Suprapubic skin (tissue), 4 donors: ENCODE results near the gene FLG. TPM values are rescaled to one million over a fixed set of nuclear protein-coding genes. Genes with fewer than 3 reads are reported as not detected.
"Not testable (repeated sequence)": the region's sequence is repeated elsewhere in the genome, so short reads cannot be mapped to it uniquely, and the experiment has no call there.

Source experiments
- DNase-seq, 2 donors: peaks; one replicate each; pipeline ENCODE4 v3.0.0-alpha.2; 2019; ENCODE audit warnings: low spot score in 2 of 2
- H3K27ac ChIP-seq: fragments of 200-600 bp; sonication (generic); one replicate; pipeline ENCODE4 v1.5.1; 2019
- H3K27me3 ChIP-seq: fragments of 200-600 bp; sonication (generic); one replicate; pipeline ENCODE4 v1.5.1; 2019
- H3K36me3 ChIP-seq: fragments of 200-600 bp; sonication (generic); one replicate; pipeline ENCODE4 v1.5.1; 2019
- H3K4me1 ChIP-seq: fragments of 200-600 bp; sonication (generic); one replicate; pipeline ENCODE4 v1.5.1; 2019
- H3K4me3 ChIP-seq: fragments of 200-600 bp; sonication (generic); one replicate; pipeline ENCODE4 v1.5.1; 2019; ENCODE audit warnings: mild to moderate bottlenecking
- H3K9me3 ChIP-seq: fragments of 200-600 bp; sonication (generic); one replicate; pipeline ENCODE4 v1.5.1; 2019
- CTCF ChIP-seq, 2 donors: fragments of 200-600 bp in 1 of 2; fragments of 450-650 bp in 1 of 2; sonication (generic) in 1 of 2; IDR thresholded peaks; one replicate each; pipeline ENCODE4 v1.5.1; 2016 to 2019; ENCODE audit warnings: antibody characterized with exemption in 2 of 2, mild to moderate bottlenecking in 1 of 2, moderate library complexity in 1 of 2
- EP300 ChIP-seq: sonication (generic); formaldehyde crosslinking; IDR thresholded peaks from one replicate; pipeline ENCODE4 v1.6.1; 2017; ENCODE audit warnings: antibody characterized with exemption
- POLR2A ChIP-seq, 2 donors: fragments of 450-650 bp; IDR thresholded peaks; one replicate each; pipeline ENCODE4 v1.6.1; 2017; ENCODE audit warnings: antibody characterized with exemption in 2 of 2, mild to moderate bottlenecking in 2 of 2, moderate library complexity in 2 of 2
- POLR2AphosphoS5 ChIP-seq, 3 donors: sonication (generic); formaldehyde crosslinking; IDR thresholded peaks; one replicate each; pipeline ENCODE4 v1.6.1; 2017; ENCODE audit warnings: antibody characterized with exemption in 3 of 3
- WGBS: methylation state at CpG from one replicate; pipeline ENCODE4 v1.1.5; 2018; 5-methylcytosine and 5-hydroxymethylcytosine counted together
- total RNA-seq, 4 donors: library from RNA; depleted of rRNA; stranded (reverse); fragments of >200 nt; gene quantifications; one replicate each; pipeline ENCODE4 v1.1.0, GENCODE V29; 2016

The FLG gene
- total RNA-seq, 4 donors from 2014 or later: 734 to 2,889 (median 2,088) TPM

- WGBS: 96% methylated on average over 5 of the region's 9 CpGs
- H3K27me3 ChIP-seq: no peaks in the 10 kb centered on the region
- H3K9me3 ChIP-seq: no peaks in the 10 kb centered on the region
- TF ChIP-seq EP300 (no peak), CTCF (IDR thresholded peaks at IDR 0.05) (no peak), POLR2A (IDR thresholded peaks at IDR 0.05) (no peak), POLR2AphosphoS5 (IDR thresholded peaks at IDR 0.05) (no peak)
- no peaks in the 10 kb centered on the region for H3K4me1 ChIP-seq
- no peak overlapping the region for H3K27ac ChIP-seq
- H3K36me3 ChIP-seq: no peaks in the 10 kb centered on the region
- DNase-seq: no peak
- H3K4me3 ChIP-seq: no peak overlapping the region
Observed at GRCh38 chr1:152309955-152310354, 15.1 kb downstream of the FLG start.

- H3K9me3 ChIP-seq, H3K4me1 ChIP-seq, H3K4me3 ChIP-seq, H3K27ac ChIP-seq, H3K36me3 ChIP-seq, DNase-seq, H3K27me3 ChIP-seq: not testable (repeated sequence)
- 81% methylated on average over 14 of the region's 17 CpGs for WGBS
Observed at GRCh38 chr1:152309320-152309901, 15.6 kb downstream of the FLG start.

- not testable (repeated sequence) for H3K4me3 ChIP-seq, H3K4me1 ChIP-seq, H3K27me3 ChIP-seq, H3K27ac ChIP-seq, DNase-seq, H3K9me3 ChIP-seq, H3K36me3 ChIP-seq
- 97% methylated on average over 6 of the region's 7 CpGs for WGBS
Observed at GRCh38 chr1:152308758-152309157, 16.3 kb downstream of the FLG start.

GRCh38 chr1:152307970-152308369 lies 17.1 kb downstream of the FLG start:
- H3K36me3 ChIP-seq, H3K4me1 ChIP-seq, H3K4me3 ChIP-seq, H3K27me3 ChIP-seq, H3K9me3 ChIP-seq, H3K27ac ChIP-seq, DNase-seq: not testable (repeated sequence)
- WGBS: 95% methylated on average over 8 of the region's 8 CpGs

GRCh38 chr1:152306123-152306522 lies 18.9 kb downstream of the FLG start:
- H3K9me3 ChIP-seq, H3K27me3 ChIP-seq, H3K36me3 ChIP-seq, H3K27ac ChIP-seq, H3K4me1 ChIP-seq, H3K4me3 ChIP-seq, DNase-seq: not testable (repeated sequence)
- WGBS: 93% methylated on average over 10 of the region's 10 CpGs

GRCh38 chr1:152304773-152305172 lies 20.3 kb downstream of the FLG start:
- not testable (repeated sequence) for H3K36me3 ChIP-seq, H3K4me3 ChIP-seq, DNase-seq, H3K9me3 ChIP-seq, H3K27me3 ChIP-seq, H3K27ac ChIP-seq, H3K4me1 ChIP-seq
- WGBS: 92% methylated on average over 6 of the region's 12 CpGs

GRCh38 chr1:152303139-152303872 lies 21.7 kb downstream of the FLG start:
- H3K27me3 ChIP-seq, H3K4me1 ChIP-seq, DNase-seq, H3K36me3 ChIP-seq, H3K9me3 ChIP-seq, H3K4me3 ChIP-seq, H3K27ac ChIP-seq: not testable (repeated sequence)
- WGBS: 90% methylated on average over 21 of the region's 25 CpGs

- not testable (repeated sequence) for H3K27me3 ChIP-seq
- WGBS: 96% methylated on average over 8 of the region's 21 CpGs
Observed at GRCh38 chr1:152256394-152256793, 68.6 kb downstream of the FLG start.

More at GRCh38 chr1:152256394-152256793, 68.6 kb downstream of the FLG start:
- not testable (repeated sequence) for H3K4me3 ChIP-seq, H3K4me1 ChIP-seq, H3K9me3 ChIP-seq, H3K27ac ChIP-seq, H3K36me3 ChIP-seq, DNase-seq

Other genes starting within 250 kb of the FLG start
- 1 to 10 TPM in 3 of 4 donors, not detected in 1; 1.7 to 4.4 (median 3.3) TPM for gene TCHHL1, start 236.2 kb downstream of the FLG start, total RNA-seq
- 10 to 100 TPM in 3 of 4 donors, 1 to 10 TPM in 1; 7.0 to 71.9 (median 37.2) TPM for gene TCHH, start 209.8 kb downstream of the FLG start, total RNA-seq
- gene RPTN, start 166.0 kb downstream of the FLG start, total RNA-seq: 10 to 100 TPM in 3 of 4 donors, 1 to 10 TPM in 1; 9.0 to 40.3 (median 18.2) TPM
- not detected for gene HRNR, start 101.0 kb downstream of the FLG start, total RNA-seq
- gene FLG2, start 34.8 kb upstream of the FLG start, total RNA-seq: 1,000 to 10,000 TPM in 3 of 4 donors, 100 to 1,000 TPM in 1; 259 to 1,520 (median 1,297) TPM
- gene CRNN, start 89.0 kb upstream of the FLG start, total RNA-seq: 10 to 100 TPM in 1 of 4 donors, 1 to 10 TPM in 2, under 1 TPM in 1; 0.72 to 12.6 (median 5.4) TPM
- 100 to 1,000 TPM in 3 of 4 donors, 10 to 100 TPM in 1; 41.1 to 222 (median 140) TPM for gene LCE5A, start 185.6 kb upstream of the FLG start, total RNA-seq
- gene CRCT1, start 189.2 kb upstream of the FLG start, total RNA-seq: 100 to 1,000 TPM in 3 of 4 donors, 10 to 100 TPM in 1; 19.1 to 228 (median 129) TPM
- gene LCE3E, start 241.5 kb upstream of the FLG start, total RNA-seq: 10 to 100 TPM in 1 of 4 donors, 1 to 10 TPM in 2, not detected in 1; 4.8 to 19.0 (median 7.4) TPM